Mucosa of stomach (tissue), 1 donor: ENCODE data around the gene RUBCNL.

ENCODE experiments used
- H3K27me3 ChIP-seq: one replicate; pipeline ENCODE4 v1.7.0; 2013; ENCODE audit warnings: mild to moderate bottlenecking, low read length; ENCODE audit not compliant: control insufficient read depth, insufficient read depth
- H3K36me3 ChIP-seq: one replicate; pipeline ENCODE4 v1.7.0; 2013; ENCODE audit warnings: low read length; ENCODE audit not compliant: control insufficient read depth, insufficient read depth
- H3K4me1 ChIP-seq: one replicate; pipeline ENCODE4 v1.7.0; 2013; ENCODE audit warnings: mild to moderate bottlenecking, low read length; ENCODE audit not compliant: control insufficient read depth, insufficient read depth
- H3K4me3 ChIP-seq: one replicate; pipeline ENCODE4 v1.7.0; 2013; ENCODE audit warnings: low read length
- H3K9ac ChIP-seq: one replicate; pipeline ENCODE4 v1.7.0; 2013; ENCODE audit warnings: mild to moderate bottlenecking, low read length, moderate library complexity
- H3K9me3 ChIP-seq: one replicate; pipeline ENCODE4 v1.7.0; 2013; ENCODE audit warnings: mild to moderate bottlenecking, low read length, moderate library complexity; ENCODE audit not compliant: control insufficient read depth
- donor health status: Pancreatic carcinoma.

The RUBCNL gene

DNA sequence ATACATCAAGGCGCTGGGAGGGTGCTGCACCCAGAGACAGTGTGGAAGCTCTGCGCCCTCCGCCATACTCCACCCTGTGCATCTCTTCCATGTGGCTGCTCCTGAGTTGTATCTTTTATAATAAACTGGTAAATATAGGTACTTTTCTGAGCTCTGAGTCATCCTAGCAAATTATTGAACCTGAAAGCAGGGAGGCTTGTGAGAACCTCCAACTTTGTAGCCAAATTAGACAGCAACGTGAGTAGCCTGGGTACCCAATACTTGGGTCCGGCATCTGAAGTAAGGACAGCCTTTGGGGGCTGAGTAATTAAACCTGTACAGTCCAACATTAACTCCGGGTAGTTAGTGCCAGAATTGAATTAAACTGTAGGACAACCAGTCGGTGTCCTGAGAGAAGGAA, 57.4 kb downstream of the RUBCNL start:
- Histone ChIP-seq H3K4me1 (no peaks in the 10 kb centered on the region), H3K9me3 (no peaks in the 10 kb centered on the region), H3K4me3 (no peak overlapping the region), H3K27me3 (no peaks in the 10 kb centered on the region), H3K9ac (no peak overlapping the region), H3K36me3 (no peaks in the 10 kb centered on the region)

DNA sequence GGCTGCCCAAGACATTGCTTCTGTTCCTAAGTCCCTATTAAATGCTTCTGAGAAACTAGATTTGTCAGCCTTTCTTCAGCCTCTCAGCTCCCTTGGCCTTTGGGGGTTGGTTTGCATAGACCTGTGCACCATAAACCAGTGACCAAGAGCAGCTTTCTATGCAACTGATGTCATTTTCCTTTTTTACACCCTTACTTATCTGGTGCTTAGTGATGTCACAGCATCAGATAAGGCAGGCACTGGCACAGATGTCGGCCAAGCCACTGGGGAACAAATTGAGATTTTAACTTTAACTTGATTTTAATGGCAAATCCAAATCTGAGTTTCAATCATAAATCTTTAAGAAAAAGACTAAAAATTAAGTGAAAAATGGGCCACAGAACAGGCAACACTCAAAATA, 59.8 kb downstream of the RUBCNL start:
- H3K4me3 ChIP-seq, result no peak overlapping the region
- H3K36me3 ChIP-seq, result no peaks in the 10 kb centered on the region
- no peaks in the 10 kb centered on the region for H3K27me3 ChIP-seq
- no peaks in the 10 kb centered on the region for H3K4me1 ChIP-seq
- H3K9me3 ChIP-seq, result no peaks in the 10 kb centered on the region
- H3K9ac ChIP-seq, result no peak overlapping the region

DNA sequence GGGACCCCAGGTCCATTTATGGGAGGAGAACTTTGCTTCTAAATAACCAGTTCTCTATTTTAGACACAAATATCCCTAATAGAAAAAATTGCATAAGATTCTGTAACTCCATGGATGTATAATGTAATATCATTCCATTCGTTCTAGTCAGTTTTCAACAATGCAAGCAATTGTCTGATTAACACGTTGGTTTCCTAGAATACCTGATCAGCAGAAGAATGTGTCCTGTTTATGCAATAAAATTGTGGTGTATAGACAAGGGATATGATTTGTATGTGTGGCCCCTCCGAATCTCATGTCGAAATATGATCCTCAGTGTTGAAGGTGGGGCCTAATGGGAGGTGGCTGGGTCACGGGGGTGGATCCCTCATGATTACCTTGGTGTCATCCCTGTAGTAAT, 62.1 kb downstream of the RUBCNL start:
- Histone ChIP-seq H3K36me3 (no peaks in the 10 kb centered on the region), H3K9ac (no peak overlapping the region), H3K27me3 (no peaks in the 10 kb centered on the region)

DNA sequence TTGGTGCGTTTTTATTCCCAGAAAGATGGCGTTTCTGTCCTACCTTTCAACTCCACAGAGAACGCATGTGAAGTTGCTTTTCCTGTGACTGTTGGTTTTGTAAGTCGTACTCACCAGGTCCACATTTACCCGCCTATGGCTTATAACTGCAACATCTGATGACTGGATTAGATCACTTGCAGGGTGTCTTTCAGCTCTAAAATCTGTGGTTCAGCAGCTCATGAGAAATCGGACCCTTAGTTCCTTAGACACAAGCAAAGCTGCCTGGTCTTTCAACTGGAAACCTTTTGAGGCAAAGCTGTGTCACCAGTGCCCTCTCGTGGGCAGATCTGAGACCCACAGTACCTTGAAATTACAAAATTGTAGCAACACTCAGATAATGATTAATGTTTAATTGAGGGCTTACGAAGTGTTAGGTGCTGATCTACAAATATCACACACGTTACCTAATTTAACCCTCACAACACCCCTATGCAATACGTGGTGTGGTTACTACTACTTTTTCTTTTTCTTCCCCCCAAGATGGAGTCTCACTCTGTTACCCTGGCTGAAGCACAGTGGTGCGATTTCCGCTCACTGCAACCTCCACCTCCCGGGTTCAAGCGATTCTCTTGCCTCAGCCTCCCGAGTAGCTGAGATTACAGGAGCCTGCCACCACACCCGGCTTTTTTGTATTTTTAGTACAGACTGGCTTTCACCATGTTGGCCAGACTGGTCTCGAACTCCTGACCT, 65.4 kb downstream of the RUBCNL start:
- Histone ChIP-seq H3K4me3 (no peak overlapping the region), H3K9me3 (no peaks in the 10 kb centered on the region), H3K36me3 (no peaks in the 10 kb centered on the region), H3K4me1 (no peaks in the 10 kb centered on the region), H3K27me3 (no peaks in the 10 kb centered on the region), H3K9ac (no peak overlapping the region)

More for the DNA sequence above, 62.1 kb downstream of the RUBCNL start:
- H3K4me1 ChIP-seq, result no peaks in the 10 kb centered on the region
- no peak overlapping the region for H3K4me3 ChIP-seq
- no peaks in the 10 kb centered on the region for H3K9me3 ChIP-seq

DNA sequence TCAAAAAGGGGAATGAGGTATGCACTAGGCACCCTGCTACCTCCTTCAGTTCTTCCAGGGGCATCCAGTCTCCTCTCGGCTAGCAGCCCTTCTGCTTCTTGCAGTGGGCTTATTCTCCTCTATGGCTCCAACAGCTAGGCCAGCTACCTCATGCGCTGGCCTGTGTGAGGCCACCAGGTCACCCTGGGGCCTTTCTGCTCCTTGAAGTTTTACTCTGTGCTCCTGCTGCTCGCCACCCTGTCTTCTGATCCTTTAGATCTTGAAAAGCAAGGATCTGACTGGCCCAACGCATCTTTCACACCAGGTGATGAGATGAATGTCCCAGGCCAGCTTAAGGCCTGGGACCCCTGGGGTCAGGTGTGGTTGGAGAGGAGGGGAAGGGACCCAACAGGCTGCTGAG, 66.2 kb downstream of the RUBCNL start:
- Histone ChIP-seq H3K4me3 (no peak overlapping the region), H3K9me3 (no peaks in the 10 kb centered on the region), H3K27me3 (no peaks in the 10 kb centered on the region), H3K4me1 (no peaks in the 10 kb centered on the region), H3K36me3 (no peaks in the 10 kb centered on the region), H3K9ac (no peak overlapping the region)

DNA sequence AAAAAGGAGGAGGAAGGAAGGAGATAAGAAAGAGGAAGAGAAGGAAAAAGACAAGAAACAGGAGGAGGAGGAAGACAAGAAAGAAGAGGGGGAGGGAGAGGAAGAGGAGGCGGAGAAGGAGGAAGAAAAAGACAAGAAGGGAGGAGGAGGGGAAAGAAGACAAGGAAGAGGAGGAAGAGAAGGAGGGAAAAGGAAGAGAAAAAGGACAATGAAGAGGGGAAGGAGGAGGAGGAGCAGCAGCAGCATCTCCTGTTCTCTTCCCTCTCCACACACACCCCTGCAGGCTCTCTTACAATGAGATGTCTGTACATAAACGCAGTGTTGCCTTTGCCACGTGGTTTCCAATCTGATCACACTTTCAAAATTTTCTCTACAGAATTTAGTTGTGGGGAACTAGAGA, 66.6 kb downstream of the RUBCNL start:
- Histone ChIP-seq H3K4me3 (no peak overlapping the region), H3K36me3 (no peaks in the 10 kb centered on the region), H3K9me3 (no peaks in the 10 kb centered on the region), H3K4me1 (no peaks in the 10 kb centered on the region), H3K9ac (no peak overlapping the region), H3K27me3 (no peaks in the 10 kb centered on the region)

DNA sequence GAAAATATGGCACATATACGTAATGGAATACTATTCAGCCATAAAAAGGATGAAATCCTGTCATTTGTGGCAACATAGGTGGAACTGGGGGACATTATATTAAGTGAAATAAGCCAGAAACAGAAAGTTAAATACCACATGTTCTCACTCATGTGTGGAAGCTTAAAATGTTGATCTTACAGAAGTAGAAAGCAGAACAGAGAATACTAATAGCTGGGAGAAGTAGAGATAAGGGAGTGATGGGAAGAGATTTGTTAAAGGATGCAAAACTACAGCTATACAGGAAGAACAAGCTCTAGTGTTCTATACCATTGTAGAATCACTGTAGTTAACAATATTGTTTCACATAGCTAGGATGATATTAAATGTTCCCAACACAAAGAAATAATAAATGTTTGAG, 68.1 kb downstream of the RUBCNL start:
- no peaks in the 10 kb centered on the region for H3K4me1 ChIP-seq
- H3K9me3 ChIP-seq, result no peaks in the 10 kb centered on the region
- no peaks in the 10 kb centered on the region for H3K36me3 ChIP-seq
- no peak overlapping the region for H3K4me3 ChIP-seq
- no peaks in the 10 kb centered on the region for H3K27me3 ChIP-seq
- H3K9ac ChIP-seq, result no peak overlapping the region

DNA sequence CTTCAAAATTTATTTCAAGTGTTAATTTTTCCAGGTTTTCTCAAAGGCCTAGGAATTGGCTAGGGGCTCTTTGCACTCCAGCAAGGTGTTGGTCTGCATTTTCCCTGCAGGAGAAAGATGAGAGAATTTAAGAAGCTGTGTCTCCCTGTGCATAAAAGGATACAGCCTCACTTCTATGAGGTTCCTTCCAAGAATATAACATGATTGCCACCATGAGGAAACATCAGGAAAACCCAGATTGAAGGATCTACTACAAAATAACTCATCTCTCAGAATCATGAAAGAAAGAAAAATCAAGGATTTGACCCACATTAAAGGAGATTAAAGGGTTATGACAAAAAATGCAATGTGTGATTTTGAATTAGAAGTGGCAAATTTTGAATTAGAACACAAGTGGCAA, 69.9 kb downstream of the RUBCNL start:
- Histone ChIP-seq H3K4me1 (no peaks in the 10 kb centered on the region), H3K27me3 (no peaks in the 10 kb centered on the region), H3K36me3 (no peaks in the 10 kb centered on the region), H3K4me3 (no peak overlapping the region), H3K9ac (no peak overlapping the region), H3K9me3 (no peaks in the 10 kb centered on the region)

DNA sequence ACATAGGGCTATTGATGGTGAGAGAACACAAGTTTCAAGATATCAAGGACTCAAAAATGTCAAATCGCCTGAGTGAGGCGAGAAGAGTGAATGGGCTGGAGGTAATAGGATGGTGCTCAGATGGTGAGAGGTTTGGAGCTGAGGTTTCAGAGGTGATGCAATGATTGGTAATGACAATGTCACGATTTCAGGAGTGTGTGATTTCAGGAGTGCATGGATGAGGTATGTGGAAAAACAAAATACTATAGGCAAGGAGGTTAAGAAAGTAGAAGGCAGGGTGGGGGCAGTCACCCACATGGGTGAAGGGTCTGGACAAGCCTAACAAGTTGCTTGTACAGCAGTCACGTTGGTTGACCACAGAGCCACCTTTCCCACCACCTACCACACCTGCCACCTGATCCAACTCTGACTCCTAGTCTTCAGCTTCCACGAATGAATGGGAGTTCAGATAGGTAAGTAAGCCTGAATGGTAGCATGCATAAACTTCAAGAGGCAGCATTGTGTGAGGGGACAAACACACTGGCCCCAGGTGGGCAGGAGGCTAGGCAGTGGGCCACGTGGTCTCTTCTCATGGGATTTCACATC, 71.5 kb downstream of the RUBCNL start:
- no peak overlapping the region for H3K9ac ChIP-seq

DNA sequence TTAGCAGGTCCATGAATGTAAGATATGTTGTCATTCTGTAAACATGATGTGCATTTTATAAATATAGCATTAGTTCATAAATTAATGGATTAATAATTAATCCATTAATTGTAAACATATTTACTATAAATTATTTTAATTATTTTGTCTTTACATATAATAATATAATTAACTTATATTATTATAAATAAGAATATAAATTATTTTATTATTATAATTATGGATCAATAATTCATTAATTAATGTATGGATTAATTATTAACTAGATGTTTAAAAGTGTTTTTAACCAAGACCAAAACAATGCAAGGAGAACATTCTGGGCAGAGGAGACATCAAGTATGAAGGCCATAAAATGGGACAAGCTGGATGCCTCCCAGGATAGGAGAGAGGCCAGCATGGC, 72.0 kb downstream of the RUBCNL start:
- no peaks in the 10 kb centered on the region for H3K36me3 ChIP-seq
- H3K4me1 ChIP-seq, result no peaks in the 10 kb centered on the region
- H3K9ac ChIP-seq, result no peak overlapping the region
- H3K27me3 ChIP-seq, result no peaks in the 10 kb centered on the region
- H3K4me3 ChIP-seq, result no peak overlapping the region
- no peaks in the 10 kb centered on the region for H3K9me3 ChIP-seq

More for the DNA sequence above, 71.5 kb downstream of the RUBCNL start:
- Histone ChIP-seq H3K36me3 (no peaks in the 10 kb centered on the region), H3K4me1 (no peaks in the 10 kb centered on the region), H3K4me3 (no peak overlapping the region), H3K9me3 (no peaks in the 10 kb centered on the region), H3K27me3 (no peaks in the 10 kb centered on the region)

DNA sequence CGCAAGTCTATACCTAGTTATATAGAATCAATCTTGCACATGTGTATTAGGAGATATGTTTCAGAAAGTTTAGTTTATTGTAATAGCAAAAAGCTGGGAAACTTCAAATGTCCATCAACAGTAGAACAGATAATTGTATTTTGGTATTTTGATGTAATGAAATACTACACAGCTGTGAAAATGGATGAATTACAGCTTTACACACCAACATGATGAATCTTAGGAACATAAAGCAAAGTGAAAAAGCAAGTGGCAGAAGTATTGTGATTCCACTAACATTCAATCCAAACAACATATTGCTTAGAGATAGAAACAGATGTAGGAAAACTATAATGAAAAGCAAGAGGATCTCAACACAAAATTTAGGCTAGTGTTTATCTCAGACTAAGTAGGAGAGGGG, 72.5 kb downstream of the RUBCNL start:
- Histone ChIP-seq H3K9ac (no peak overlapping the region), H3K9me3 (no peaks in the 10 kb centered on the region), H3K36me3 (no peaks in the 10 kb centered on the region), H3K27me3 (no peaks in the 10 kb centered on the region), H3K4me3 (no peak overlapping the region), H3K4me1 (no peaks in the 10 kb centered on the region)

DNA sequence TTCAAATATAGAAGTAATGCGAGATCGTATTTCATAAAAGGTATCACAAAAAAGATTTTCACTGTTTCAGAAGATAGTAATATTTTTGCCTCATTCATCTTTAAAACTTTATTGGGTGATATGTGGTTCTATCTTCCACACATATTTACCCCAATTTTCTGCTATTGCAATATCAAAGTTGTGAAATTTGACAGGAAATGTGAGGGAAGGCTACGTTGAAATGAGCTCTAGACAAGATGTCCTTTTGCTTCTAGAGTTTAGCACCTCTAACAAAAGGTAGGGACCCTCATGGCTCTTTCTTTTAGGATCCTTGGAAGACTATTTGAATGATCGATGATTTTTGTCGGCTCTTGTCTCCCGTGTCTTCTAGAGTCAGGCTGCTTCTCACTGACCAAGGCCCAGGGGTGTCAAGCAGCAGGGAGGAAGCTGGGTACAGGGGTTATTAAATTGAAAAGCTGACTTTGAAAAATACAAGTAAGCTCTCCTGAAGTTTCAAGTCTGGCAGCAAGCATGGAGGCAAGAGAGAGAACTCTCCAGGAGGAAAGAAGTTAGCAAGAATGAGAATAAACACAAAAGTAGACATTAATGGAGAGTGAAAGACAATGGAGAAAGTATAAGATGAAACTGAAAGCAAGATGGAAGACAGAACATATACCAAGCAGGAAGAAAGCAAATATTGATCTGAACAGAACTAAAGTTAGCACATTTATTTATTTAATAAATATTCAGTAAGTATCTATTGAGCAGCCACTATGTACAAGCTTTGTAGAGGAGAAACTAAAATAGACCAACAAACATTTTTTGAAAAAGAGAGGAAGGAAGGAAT, 73.4 kb downstream of the RUBCNL start:
- no peaks in the 10 kb centered on the region for H3K4me1 ChIP-seq
- H3K9ac ChIP-seq, result no peak overlapping the region

More for the DNA sequence above, 73.4 kb downstream of the RUBCNL start:
- Histone ChIP-seq H3K27me3 (no peaks in the 10 kb centered on the region), H3K9me3 (no peaks in the 10 kb centered on the region), H3K36me3 (no peaks in the 10 kb centered on the region), H3K4me3 (no peak overlapping the region)
